ENCODE measurements around the gene PHACTR1.

DNA sequence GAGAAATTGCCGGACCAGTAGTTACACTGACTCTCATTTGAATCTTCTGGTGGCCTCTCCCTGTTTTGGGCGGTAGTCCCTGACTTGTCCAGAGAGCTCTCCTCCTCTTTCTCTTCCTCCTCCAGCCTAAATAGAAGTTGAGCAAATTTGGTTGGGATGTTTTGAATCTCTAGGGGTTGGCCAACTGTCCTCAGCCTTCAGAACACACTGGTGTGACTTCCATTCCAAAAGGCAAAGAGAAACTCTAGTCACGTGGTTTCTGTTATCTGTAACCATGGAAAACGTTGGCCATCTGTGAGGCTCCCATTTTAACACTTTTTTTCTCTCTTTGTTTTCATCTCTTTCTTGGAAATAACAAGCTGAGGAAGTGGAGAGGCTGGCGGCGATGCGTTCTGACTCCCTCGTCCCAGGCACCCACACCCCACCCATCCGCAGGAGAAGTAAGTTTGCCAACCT lies 336.5 kb downstream of the PHACTR1 start:
- TF ChIP-seq POLR2A (IDR thresholded peaks at IDR 0.05; ENCODE audit: low read length) (no peak), GATA1 (IDR thresholded peaks at IDR 0.05; ENCODE audit: low read depth, low read length) (no peak)
